Chondrocyte (in vitro differentiated cells): ENCODE measurements around the gene RPH3AL. TPM values are rescaled to one million over a fixed set of nuclear protein-coding genes. Genes with fewer than 3 reads are reported as not detected.

ENCODE experiments used
- DNase-seq: peaks from one replicate; pipeline ENCODE4 v3.0.0; 2021; ENCODE audit warnings: mixed read lengths, low spot score
- H3K27ac Mint-ChIP-seq: one replicate; pipeline ENCODE4 v1.8.0; 2021; ENCODE audit warnings: mild to moderate bottlenecking, moderate library complexity, mixed read lengths; ENCODE audit not compliant: unreplicated experiment
- H3K27me3 Mint-ChIP-seq: 2 replicates; pipeline ENCODE4 v1.8.0; 2021; ENCODE audit warnings: low read depth, mixed read lengths
- H3K36me3 Mint-ChIP-seq: 2 replicates; pipeline ENCODE4 v1.8.0; 2021; ENCODE audit warnings: low read depth, mixed read lengths
- H3K4me1 Mint-ChIP-seq: 2 replicates; pipeline ENCODE4 v1.8.0; 2021; ENCODE audit warnings: low read depth, mild to moderate bottlenecking, mixed read lengths
- H3K4me3 Mint-ChIP-seq: one replicate; pipeline ENCODE4 v1.8.0; 2021; ENCODE audit warnings: mild to moderate bottlenecking, moderate library complexity, mixed read lengths; ENCODE audit not compliant: unreplicated experiment
- H3K9me3 Mint-ChIP-seq: 2 replicates; pipeline ENCODE4 v1.8.0; 2021; ENCODE audit warnings: low read depth, mixed read lengths
- total RNA-seq: library from RNA; stranded (reverse); gene quantifications from 3 replicates; pipeline ENCODE4 v1.2.1, GENCODE V29; 2021
- TF ChIP-seq, protein P1 (sequence below): fragments of 200-600 bp; sonication (generic); IDR thresholded peaks from 2 replicates; pipeline ENCODE4 v1.5.0; 2021; ENCODE audit warnings: antibody characterized with exemption, mild to moderate bottlenecking, moderate library complexity

RPH3AL gene
- total RNA-seq, 1 donor from 2014 or later = 4.1 TPM

GRCh38 chr17:336110-337021 is 16.2 kb downstream of the RPH3AL start:
- Mint-ChIP-seq H3K27ac (no peak overlapping the region), H3K36me3 (no peaks in the 10 kb centered on the region), H3K4me1 (peaks cover 44% of the 10 kb centered on the region), H3K27me3 (peaks cover 5% of the 10 kb centered on the region), H3K4me3 (no peak overlapping the region), H3K9me3 (no peaks in the 10 kb centered on the region)
- no peak for DNase-seq
- TF ChIP-seq, protein P1, sequence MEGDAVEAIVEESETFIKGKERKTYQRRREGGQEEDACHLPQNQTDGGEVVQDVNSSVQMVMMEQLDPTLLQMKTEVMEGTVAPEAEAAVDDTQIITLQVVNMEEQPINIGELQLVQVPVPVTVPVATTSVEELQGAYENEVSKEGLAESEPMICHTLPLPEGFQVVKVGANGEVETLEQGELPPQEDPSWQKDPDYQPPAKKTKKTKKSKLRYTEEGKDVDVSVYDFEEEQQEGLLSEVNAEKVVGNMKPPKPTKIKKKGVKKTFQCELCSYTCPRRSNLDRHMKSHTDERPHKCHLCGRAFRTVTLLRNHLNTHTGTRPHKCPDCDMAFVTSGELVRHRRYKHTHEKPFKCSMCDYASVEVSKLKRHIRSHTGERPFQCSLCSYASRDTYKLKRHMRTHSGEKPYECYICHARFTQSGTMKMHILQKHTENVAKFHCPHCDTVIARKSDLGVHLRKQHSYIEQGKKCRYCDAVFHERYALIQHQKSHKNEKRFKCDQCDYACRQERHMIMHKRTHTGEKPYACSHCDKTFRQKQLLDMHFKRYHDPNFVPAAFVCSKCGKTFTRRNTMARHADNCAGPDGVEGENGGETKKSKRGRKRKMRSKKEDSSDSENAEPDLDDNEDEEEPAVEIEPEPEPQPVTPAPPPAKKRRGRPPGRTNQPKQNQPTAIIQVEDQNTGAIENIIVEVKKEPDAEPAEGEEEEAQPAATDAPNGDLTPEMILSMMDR = no peak

GRCh38 chr17:335691-336090 is 16.9 kb downstream of the RPH3AL start:
- H3K27ac Mint-ChIP-seq = no peak overlapping the region
- H3K36me3 Mint-ChIP-seq = no peaks in the 10 kb centered on the region
- no peaks in the 10 kb centered on the region for H3K27me3 Mint-ChIP-seq
- no peaks in the 10 kb centered on the region for H3K9me3 Mint-ChIP-seq
- TF ChIP-seq, protein P1 = no peak
- no peak overlapping the region for H3K4me3 Mint-ChIP-seq
- no peak for DNase-seq
- peaks cover 50% of the 10 kb centered on the region for H3K4me1 Mint-ChIP-seq

GRCh38 chr17:334974-335481 is 17.6 kb downstream of the RPH3AL start:
- DNase-seq = no peak
- Mint-ChIP-seq H3K27me3 (no peaks in the 10 kb centered on the region), H3K9me3 (no peaks in the 10 kb centered on the region), H3K4me1 (peaks cover 50% of the 10 kb centered on the region), H3K36me3 (no peaks in the 10 kb centered on the region), H3K4me3 (no peak overlapping the region), H3K27ac (no peak overlapping the region)
- TF ChIP-seq, protein P1 = no peak

- H3K9me3 Mint-ChIP-seq = no peaks in the 10 kb centered on the region
- H3K4me3 Mint-ChIP-seq = peak overlapping the region; percentile 74
- no peaks in the 10 kb centered on the region for H3K36me3 Mint-ChIP-seq
- DNase-seq = no peak
- peak overlapping the region; percentile 95 for H3K27ac Mint-ChIP-seq
- no peaks in the 10 kb centered on the region for H3K27me3 Mint-ChIP-seq
- peaks cover 50% of the 10 kb centered on the region for H3K4me1 Mint-ChIP-seq
- TF ChIP-seq, protein P1 = no peak
Observed at GRCh38 chr17:333626-334396, 18.8 kb downstream of the RPH3AL start.
